ENCODE results near the gene MSMB. TPM values are rescaled to one million over a fixed set of nuclear protein-coding genes. Genes with fewer than 3 reads are reported as not detected.

MSMB gene
- total RNA-seq, 1 donor = not detected

DNA sequence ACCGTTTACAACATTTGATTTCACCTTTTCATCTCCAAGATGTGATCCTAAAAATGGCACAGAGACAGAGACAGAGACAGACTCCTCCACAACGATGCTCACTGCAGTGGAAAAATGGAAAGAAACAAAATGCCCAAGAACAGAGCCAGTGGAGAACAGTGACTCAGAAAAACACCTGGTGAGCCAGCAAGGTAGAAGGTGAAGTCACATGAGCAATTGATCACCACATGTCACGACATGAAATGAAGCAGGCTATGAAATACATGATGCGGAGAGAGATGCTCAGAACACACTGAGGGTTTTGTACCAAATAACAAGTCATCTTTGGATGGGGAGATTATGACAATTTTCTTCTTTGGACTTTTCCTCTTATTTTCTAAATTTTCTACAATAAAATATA is 3.5 kb downstream of the MSMB start:
- TF ChIP-seq, protein P1, sequence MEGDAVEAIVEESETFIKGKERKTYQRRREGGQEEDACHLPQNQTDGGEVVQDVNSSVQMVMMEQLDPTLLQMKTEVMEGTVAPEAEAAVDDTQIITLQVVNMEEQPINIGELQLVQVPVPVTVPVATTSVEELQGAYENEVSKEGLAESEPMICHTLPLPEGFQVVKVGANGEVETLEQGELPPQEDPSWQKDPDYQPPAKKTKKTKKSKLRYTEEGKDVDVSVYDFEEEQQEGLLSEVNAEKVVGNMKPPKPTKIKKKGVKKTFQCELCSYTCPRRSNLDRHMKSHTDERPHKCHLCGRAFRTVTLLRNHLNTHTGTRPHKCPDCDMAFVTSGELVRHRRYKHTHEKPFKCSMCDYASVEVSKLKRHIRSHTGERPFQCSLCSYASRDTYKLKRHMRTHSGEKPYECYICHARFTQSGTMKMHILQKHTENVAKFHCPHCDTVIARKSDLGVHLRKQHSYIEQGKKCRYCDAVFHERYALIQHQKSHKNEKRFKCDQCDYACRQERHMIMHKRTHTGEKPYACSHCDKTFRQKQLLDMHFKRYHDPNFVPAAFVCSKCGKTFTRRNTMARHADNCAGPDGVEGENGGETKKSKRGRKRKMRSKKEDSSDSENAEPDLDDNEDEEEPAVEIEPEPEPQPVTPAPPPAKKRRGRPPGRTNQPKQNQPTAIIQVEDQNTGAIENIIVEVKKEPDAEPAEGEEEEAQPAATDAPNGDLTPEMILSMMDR (IDR thresholded peaks at IDR 0.05; ENCODE audit: extremely low read depth, low read depth, low read length) = no peak
- no peaks in the 10 kb centered on the region for H3K79me2 ChIP-seq (ENCODE audit: insufficient read depth, low read length)
- H3K4me1 ChIP-seq (ENCODE audit: insufficient read depth, low read length) = no peaks in the 10 kb centered on the region
- no peak overlapping the region for H2AFZ ChIP-seq (ENCODE audit: low read length)
- H3K4me2 ChIP-seq (ENCODE audit: insufficient read depth, low read length) = no peak overlapping the region
- H3K4me3 ChIP-seq (ENCODE audit: insufficient read depth, low read length) = no peak overlapping the region
- no peak for DNase-seq (ENCODE audit: insufficient read length, low spot score, missing footprints)
- H3K9me3 ChIP-seq (ENCODE audit: low read depth, low read length) = no peaks in the 10 kb centered on the region
- H3K36me3 ChIP-seq (ENCODE audit: insufficient read depth, low read length) = no peaks in the 10 kb centered on the region
- no peak overlapping the region for H3K27ac ChIP-seq (ENCODE audit: low read depth, low read length)
- no peaks in the 10 kb centered on the region for H4K20me1 ChIP-seq (ENCODE audit: insufficient read depth, low read length)
- peaks cover 4% of the 10 kb centered on the region for H3K27me3 ChIP-seq (ENCODE audit: insufficient read depth, low read length)

DNA sequence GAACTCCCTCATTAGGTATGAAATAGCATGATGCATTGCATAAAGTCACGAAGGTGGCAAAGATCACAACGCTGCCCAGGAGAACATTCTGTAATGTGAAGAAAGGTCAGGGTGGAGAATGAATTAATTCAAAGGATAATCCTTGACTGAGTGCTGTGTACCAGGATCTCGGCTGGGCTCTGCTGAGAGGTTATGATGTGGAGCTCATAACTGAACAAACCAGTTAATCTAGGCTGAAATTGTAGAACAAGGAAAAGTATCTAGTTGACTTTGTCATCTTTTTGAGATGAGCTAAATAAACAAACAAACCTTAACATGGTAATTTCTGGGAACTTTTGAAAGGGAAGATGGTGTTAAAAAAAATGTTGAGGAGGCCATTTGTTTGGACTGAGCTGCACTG is 6.1 kb downstream of the MSMB start:
- H3K9me3 ChIP-seq (ENCODE audit: low read depth, low read length) = no peaks in the 10 kb centered on the region
- no peaks in the 10 kb centered on the region for H4K20me1 ChIP-seq (ENCODE audit: insufficient read depth, low read length)
- TF ChIP-seq, protein P1 (IDR thresholded peaks at IDR 0.05; ENCODE audit: extremely low read depth, low read depth, low read length) = no peak
- H3K27me3 ChIP-seq (ENCODE audit: insufficient read depth, low read length) = peaks cover 3% of the 10 kb centered on the region
- no peak overlapping the region for H3K27ac ChIP-seq (ENCODE audit: low read depth, low read length)
- no peaks in the 10 kb centered on the region for H3K36me3 ChIP-seq (ENCODE audit: insufficient read depth, low read length)
- no peaks in the 10 kb centered on the region for H3K4me1 ChIP-seq (ENCODE audit: insufficient read depth, low read length)
- no peaks in the 10 kb centered on the region for H3K79me2 ChIP-seq (ENCODE audit: insufficient read depth, low read length)
- no peak overlapping the region for H2AFZ ChIP-seq (ENCODE audit: low read length)
- DNase-seq (ENCODE audit: insufficient read length, low spot score, missing footprints) = no peak
- H3K4me3 ChIP-seq (ENCODE audit: insufficient read depth, low read length) = no peak overlapping the region
- no peak overlapping the region for H3K4me2 ChIP-seq (ENCODE audit: insufficient read depth, low read length)

DNA sequence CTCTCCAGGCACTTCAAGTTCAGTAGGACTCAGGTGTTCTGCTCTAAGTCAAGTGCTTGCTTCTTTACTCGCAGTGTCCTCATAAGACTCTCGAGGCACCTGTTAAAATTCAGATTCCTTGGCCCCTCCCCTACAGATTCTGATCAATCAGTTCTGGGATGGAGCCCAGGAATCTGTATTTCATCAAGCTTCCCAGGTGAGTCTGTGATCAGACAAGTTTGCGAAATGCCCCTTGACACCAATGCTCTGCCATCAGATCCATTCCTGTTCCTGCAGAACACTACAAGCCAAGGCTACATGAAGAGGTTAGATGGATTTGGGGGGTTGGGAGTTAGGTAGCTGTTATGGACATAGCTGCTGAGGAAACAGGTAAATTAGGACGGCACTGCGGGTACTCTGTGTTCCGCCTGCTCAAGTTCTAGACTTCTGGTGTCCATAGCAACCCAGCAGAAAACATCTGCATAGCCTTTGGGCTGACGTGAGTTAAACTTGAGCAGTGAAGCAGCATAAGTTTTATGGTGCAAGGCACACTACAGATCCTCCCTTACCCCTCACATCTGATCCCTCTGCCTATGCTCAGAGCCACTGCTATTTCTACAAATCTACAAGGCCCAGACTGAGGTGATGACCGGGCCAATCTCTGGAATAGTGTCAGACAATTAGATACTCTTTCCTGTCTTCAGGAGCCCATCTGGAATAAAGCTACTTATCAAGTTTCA is 8.8 kb downstream of the MSMB start:
- Histone ChIP-seq H2AFZ (ENCODE audit: low read length) (no peak overlapping the region), H3K27me3 (ENCODE audit: insufficient read depth, low read length) (peaks cover 3% of the 10 kb centered on the region), H3K27ac (ENCODE audit: low read depth, low read length) (no peak overlapping the region), H3K4me1 (ENCODE audit: insufficient read depth, low read length) (peaks cover 8% of the 10 kb centered on the region), H3K36me3 (ENCODE audit: insufficient read depth, low read length) (no peaks in the 10 kb centered on the region), H3K4me3 (ENCODE audit: insufficient read depth, low read length) (no peak overlapping the region), H3K79me2 (ENCODE audit: insufficient read depth, low read length) (no peaks in the 10 kb centered on the region), H3K9me3 (ENCODE audit: low read depth, low read length) (no peaks in the 10 kb centered on the region), H3K4me2 (ENCODE audit: insufficient read depth, low read length) (no peak overlapping the region), H4K20me1 (ENCODE audit: insufficient read depth, low read length) (no peaks in the 10 kb centered on the region)
- no peak for DNase-seq (ENCODE audit: insufficient read length, low spot score, missing footprints)
- TF ChIP-seq, protein P1 (IDR thresholded peaks at IDR 0.05; ENCODE audit: extremely low read depth, low read depth, low read length) = no peak

DNA sequence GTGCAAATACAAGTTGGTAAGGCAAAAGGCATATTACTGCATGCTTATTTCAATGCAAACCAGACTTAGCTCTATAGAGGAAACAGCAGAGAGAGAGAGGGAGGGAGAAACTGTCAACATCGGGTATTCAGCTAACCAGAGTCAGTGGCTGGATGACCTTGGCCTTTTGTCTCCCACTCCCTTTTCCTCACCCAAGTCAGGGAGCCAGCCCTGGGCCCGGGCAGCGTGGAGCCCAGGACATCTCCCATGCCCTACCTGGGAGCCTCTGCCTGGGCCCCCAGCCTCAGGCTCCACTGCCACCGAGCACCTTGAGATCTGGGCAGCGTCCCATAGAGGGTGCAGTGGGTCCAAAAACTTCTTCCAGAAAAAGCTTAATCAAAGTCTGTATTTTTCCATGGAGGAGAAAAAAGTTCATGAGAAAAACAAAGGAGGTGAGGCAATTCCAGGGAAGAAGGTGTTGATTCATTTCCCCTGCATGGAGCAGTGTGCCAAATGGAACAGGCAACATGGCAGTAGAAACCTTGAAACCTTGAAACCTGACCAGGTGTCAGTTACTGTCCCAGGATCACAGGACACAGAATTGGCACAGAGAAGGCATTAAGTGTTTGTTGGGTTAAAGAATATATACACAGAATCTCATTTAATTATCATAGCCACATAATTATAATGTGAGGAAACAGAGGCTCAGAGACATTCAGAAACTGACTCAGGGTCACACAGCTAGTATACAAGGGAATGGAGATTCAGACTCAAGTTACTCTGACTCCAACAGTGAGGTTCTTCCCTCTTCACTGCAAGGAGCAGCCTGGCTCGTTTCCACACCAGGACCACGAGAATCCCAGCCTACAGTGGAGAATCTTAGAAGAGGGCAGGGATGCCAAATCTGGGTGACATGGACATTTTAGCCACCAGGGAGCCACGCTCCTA is 9.9 kb downstream of the MSMB start:
- Histone ChIP-seq H3K36me3 (ENCODE audit: insufficient read depth, low read length) (no peaks in the 10 kb centered on the region), H3K27me3 (ENCODE audit: insufficient read depth, low read length) (peaks cover 3% of the 10 kb centered on the region), H4K20me1 (ENCODE audit: insufficient read depth, low read length) (no peaks in the 10 kb centered on the region), H3K4me2 (ENCODE audit: insufficient read depth, low read length) (no peak overlapping the region), H3K27ac (ENCODE audit: low read depth, low read length) (no peak overlapping the region), H2AFZ (ENCODE audit: low read length) (no peak overlapping the region), H3K9me3 (ENCODE audit: low read depth, low read length) (no peaks in the 10 kb centered on the region), H3K79me2 (ENCODE audit: insufficient read depth, low read length) (no peaks in the 10 kb centered on the region), H3K4me3 (ENCODE audit: insufficient read depth, low read length) (no peak overlapping the region), H3K4me1 (ENCODE audit: insufficient read depth, low read length) (peaks cover 8% of the 10 kb centered on the region)
- DNase-seq (ENCODE audit: insufficient read length, low spot score, missing footprints) = peak; percentile 21
- TF ChIP-seq, protein P1 (IDR thresholded peaks at IDR 0.05; ENCODE audit: extremely low read depth, low read depth, low read length) = no peak

Data from osteoblast (primary cell).